Measurements from ENCODE around the gene PRODH.
"Not testable (repeated sequence)": the region's sequence is repeated elsewhere in the genome, so short reads cannot be mapped to it uniquely, and the experiment has no call there.

Gene PRODH

DNA sequence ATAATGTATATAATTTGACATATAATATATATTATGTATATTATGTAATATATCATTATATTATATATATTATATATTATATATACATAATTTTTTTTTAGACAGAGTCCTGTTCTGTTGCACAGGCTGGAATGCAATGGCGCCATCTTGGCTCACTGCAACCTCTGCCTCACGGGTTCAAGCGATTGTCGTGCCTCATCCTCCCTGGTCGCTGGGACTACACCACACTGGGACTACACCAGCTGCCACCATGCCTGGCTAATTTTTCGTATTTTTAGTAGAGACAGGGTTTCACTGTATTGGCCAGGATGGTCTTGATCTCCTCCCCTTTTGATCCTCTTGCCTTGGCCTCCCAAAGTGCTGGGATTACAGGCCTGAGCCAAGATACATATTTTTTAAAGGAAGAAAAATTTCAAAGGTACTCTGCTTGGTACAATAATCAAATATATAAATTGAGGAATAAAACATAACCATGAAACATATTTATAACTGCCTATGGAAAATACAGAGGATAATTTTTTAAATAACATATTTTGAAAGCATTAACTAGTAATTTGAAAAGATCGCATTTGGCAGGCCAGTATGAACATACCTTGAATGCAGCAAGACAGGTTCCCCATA lies 39.9 kb downstream of the PRODH start:
- DNase-seq: not testable (repeated sequence)

DNA sequence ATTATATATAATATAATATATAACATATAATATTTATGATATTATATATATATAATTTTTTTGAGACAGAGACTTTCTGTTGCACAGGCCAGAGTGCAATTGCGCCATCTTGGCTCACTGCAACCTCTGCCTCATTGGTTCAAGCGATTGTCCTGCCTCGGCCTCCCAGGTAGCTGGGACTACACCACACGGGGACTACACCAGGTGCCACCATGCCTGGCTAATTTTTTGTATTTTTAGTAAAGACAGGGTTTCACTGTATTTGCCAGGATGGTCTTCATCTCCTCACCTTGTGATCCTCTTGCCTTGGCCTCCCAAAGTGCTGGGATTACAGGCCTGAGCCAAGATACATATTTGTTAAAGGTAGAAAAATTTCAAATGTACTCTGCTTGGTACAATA lies 42.3 kb downstream of the PRODH start:
- DNase-seq: not testable (repeated sequence)

DNA sequence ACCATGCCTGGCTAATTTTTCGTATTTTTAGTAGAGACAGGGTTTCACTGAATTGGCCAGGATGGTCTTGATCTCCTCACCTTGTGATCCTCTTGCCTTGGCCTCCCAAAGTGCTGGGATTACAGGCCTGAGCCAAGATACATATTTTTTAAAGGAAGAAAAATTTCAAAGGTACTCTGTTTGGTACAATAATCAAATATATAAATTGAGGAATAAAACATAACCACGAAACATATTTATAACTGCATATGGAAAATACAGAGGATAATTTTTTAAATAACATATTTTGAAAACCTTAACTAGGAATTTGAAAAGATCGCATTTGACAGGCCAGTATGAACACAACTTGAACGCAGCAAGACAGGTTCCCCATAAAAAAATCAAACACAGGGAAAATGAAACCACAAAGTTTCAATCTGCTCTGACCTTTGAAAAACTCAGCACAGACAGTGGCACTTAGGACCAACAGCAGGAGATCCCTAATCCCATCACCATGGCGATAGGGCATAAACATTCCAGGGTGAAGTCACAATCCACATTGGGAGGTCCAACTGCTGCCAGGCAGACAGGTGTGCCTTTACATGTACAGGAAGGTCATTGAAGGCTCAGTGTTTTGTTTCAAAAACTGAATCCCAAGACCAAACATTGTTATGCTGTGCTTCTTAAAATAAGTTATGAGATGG lies 45.4 kb downstream of the PRODH start:
- not testable (repeated sequence) for DNase-seq

DNA sequence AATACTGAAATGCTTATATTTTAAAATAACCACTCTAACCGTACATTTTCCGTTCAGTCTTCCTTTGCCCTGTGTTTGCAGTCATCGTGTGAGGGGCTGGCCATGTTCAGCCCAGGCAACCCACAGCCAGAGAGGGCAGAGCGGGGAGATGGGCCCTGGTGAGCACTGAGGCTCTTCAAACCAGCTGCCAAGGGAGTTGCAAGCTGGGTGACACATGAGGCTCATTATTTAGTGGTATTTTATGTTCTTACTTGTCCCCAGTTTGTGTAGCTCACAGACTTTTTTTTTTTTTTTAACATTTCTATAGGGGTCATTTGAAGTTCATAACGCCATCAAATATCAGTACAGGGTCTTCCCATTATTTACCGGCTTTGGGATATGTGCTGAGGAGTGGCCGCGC lies 48.0 kb downstream of the PRODH start:
- DNase-seq: no peak

DNA sequence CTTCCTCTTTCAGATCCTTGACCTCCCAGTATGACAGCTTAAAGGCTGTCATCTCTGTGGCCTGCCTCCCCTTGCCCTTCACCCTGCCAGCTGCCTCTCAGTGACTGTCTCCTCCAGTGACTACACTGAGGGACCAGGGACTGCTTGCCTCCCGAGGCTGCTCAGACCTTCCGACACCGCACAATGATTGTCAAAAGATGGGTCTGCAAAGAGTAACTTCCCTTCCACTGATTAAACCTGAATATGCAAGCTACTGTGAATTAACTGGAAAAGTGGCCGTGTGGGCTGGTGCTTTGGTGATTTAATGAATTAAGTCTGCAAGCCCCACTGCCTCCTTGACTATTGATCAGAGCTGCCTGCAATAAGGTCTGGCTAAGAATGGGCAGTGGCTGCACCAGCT lies 51.6 kb downstream of the PRODH start:
- DNase-seq: peak; percentile 51

DNA sequence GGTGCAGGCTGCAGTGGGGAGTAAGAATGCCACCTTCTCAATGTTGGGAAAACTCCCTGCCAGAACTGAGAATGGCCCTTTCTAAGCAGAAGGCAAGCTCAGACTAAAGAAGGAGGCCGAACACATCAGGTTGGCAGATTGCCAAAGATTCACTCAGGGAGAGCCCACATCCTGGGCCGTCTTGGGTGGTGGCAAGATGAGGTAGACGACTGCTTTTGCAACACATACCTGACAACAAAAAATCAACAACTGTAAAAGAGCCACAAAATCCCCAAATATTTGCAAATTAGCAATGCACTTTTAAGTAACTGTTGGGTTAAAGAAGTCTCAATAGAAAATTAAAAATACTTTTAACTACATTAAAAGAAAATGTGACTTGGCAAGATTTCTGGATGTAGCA lies 54.8 kb downstream of the PRODH start:
- peak; percentile 83 for DNase-seq
